Neural cell (in vitro differentiated cells): ENCODE data around the gene KRT37. TPM values are rescaled to one million over a fixed set of nuclear protein-coding genes. Genes with fewer than 3 reads are reported as not detected.

ENCODE experiments used
- H2AFZ ChIP-seq: fragments of 200-600, 300-800 bp; sonication (generic), shearing (Covaris generic); 2 replicates; pipeline ENCODE4 v1.6.0; 2014; ENCODE audit warnings: low read depth, mild to moderate bottlenecking, antibody characterized with exemption, low read length, moderate library complexity
- H3F3A ChIP-seq: fragments of 200-600 bp; shearing (Covaris generic); 2 replicates; pipeline ENCODE4 v1.6.1; 2016; ENCODE audit warnings: mild to moderate bottlenecking, moderate library complexity, mixed read lengths, antibody characterized with exemption, low read length; ENCODE audit not compliant: insufficient read depth, poor library complexity, severe bottlenecking
- H3K27ac ChIP-seq: fragments of 200-600, 300-800 bp; sonication (generic), shearing (Covaris generic); 2 replicates; pipeline ENCODE4 v1.5.1; 2014; ENCODE audit warnings: mild to moderate bottlenecking, low read length, moderate library complexity
- H3K27me3 ChIP-seq: fragments of 300-800, 200-600 bp; sonication (generic), shearing (Covaris generic); 2 replicates; pipeline ENCODE4 v1.6.0; 2014; ENCODE audit warnings: mild to moderate bottlenecking, low read depth, low read length, moderate library complexity; ENCODE audit not compliant: insufficient read depth
- H3K36me3 ChIP-seq: fragments of 300-800, 200-600 bp; sonication (generic), shearing (Covaris generic); 2 replicates; pipeline ENCODE4 v1.5.1; 2014; ENCODE audit warnings: mild to moderate bottlenecking, antibody characterized with exemption, low read length, moderate library complexity; ENCODE audit not compliant: insufficient read depth
- H3K4me2 ChIP-seq: fragments of 300-800, 200-600 bp; sonication (generic), shearing (Covaris generic); 2 replicates; pipeline ENCODE4 v1.6.0; 2014; ENCODE audit warnings: mild to moderate bottlenecking, low read length
- H3K4me3 ChIP-seq: fragments of 300-800, 200-600 bp; sonication (generic), shearing (Covaris generic); 2 replicates; pipeline ENCODE4 v1.5.1; 2014; ENCODE audit warnings: mild to moderate bottlenecking, low read length, moderate library complexity
- H3K79me2 ChIP-seq: fragments of 200-600 bp; shearing (Covaris generic); replicated peaks from 2 replicates; pipeline ENCODE4 v1.6.0; 2014; ENCODE audit warnings: mild to moderate bottlenecking, low read length, moderate library complexity; ENCODE audit not compliant: insufficient read depth
- H3K9ac ChIP-seq: fragments of 300-800, 200-600 bp; sonication (generic), shearing (Covaris generic); 2 replicates; pipeline ENCODE4 v1.6.1; 2016; ENCODE audit warnings: mild to moderate bottlenecking, low read length, mixed read lengths
- H3K9me2 ChIP-seq: fragments of 200-600 bp; shearing (Covaris generic); 2 replicates; pipeline ENCODE4 v1.6.1; 2016; ENCODE audit warnings: mild to moderate bottlenecking, low read length, mixed read lengths; ENCODE audit not compliant: insufficient read depth
- H3K9me3 ChIP-seq: fragments of 200-600, 300-800 bp; sonication (generic), shearing (Covaris generic); 2 replicates; pipeline ENCODE4 v1.6.1; 2016; ENCODE audit warnings: mild to moderate bottlenecking, mixed run types, low read length, moderate library complexity, mixed read lengths
- H4K20me1 ChIP-seq: fragments of 200-600 bp; shearing (Covaris generic); 2 replicates; pipeline ENCODE4 v1.6.1; 2016; ENCODE audit warnings: mild to moderate bottlenecking, mixed run types; ENCODE audit not compliant: insufficient read depth
- CTCF ChIP-seq: fragments of 450-650 bp; IDR thresholded peaks from 2 replicates; pipeline ENCODE4 v1.5.1; 2014; ENCODE audit warnings: antibody characterized with exemption, mild to moderate bottlenecking, moderate library complexity; ENCODE audit not compliant: poor library complexity, severe bottlenecking
- EP300 ChIP-seq: fragments of 450-650 bp; conservative IDR thresholded peaks from 2 replicates; pipeline ENCODE4 v1.6.1; 2014; ENCODE audit warnings: antibody characterized with exemption, mild to moderate bottlenecking, moderate library complexity; ENCODE audit not compliant: poor library complexity, severe bottlenecking
- EZH2 ChIP-seq: fragments of 200-600, 300-800 bp; shearing (Covaris generic), sonication (generic); IDR thresholded peaks from 2 replicates; pipeline ENCODE4 v1.6.1; 2014; ENCODE audit warnings: antibody characterized with exemption, low read length, borderline replicate concordance, mild to moderate bottlenecking; ENCODE audit not compliant: insufficient read depth, poor library complexity, severe bottlenecking
- MXI1 ChIP-seq: fragments of 450-650 bp; conservative IDR thresholded peaks from 2 replicates; pipeline ENCODE4 v1.6.1; 2014; ENCODE audit warnings: antibody characterized with exemption, mild to moderate bottlenecking; ENCODE audit not compliant: poor library complexity, severe bottlenecking
- POLR2AphosphoS5 ChIP-seq: IDR thresholded peaks from 2 replicates; pipeline ENCODE4 v1.6.1; 2012
- RAD21 ChIP-seq: fragments of 450-650 bp; conservative IDR thresholded peaks from 2 replicates; pipeline ENCODE4 v1.6.1; 2014; ENCODE audit warnings: antibody characterized with exemption, mild to moderate bottlenecking, moderate library complexity
- REST ChIP-seq: IDR thresholded peaks from 2 replicates; pipeline ENCODE4 v1.6.1; 2012; ENCODE audit warnings: borderline replicate concordance
- SMC3 ChIP-seq: fragments of 450-650 bp; conservative IDR thresholded peaks from 2 replicates; pipeline ENCODE4 v1.6.1; 2014; ENCODE audit warnings: antibody characterized with exemption, mild to moderate bottlenecking, moderate library complexity; ENCODE audit not compliant: poor library complexity
- TAF1 ChIP-seq: IDR thresholded peaks from 2 replicates; pipeline ENCODE4 v1.6.1; 2012; ENCODE audit warnings: low read depth
- polyA plus RNA-seq: library from polyadenylated mRNA; depleted of rRNA; stranded (reverse); fragments of >200 nt; gene quantifications from 2 replicates; pipeline ENCODE4 v1.2.3, GENCODE V29; 2014

KRT37 gene
- polyA plus RNA-seq, 1 donor from 2014 or later: not detected

GRCh38 chr17:41442739-41443138 is 18.4 kb upstream of the KRT37 start:
- H3K27ac ChIP-seq: no peak overlapping the region
- TF ChIP-seq CTCF (no peak), REST (no peak), EZH2 (no peak), TAF1 (no peak), RAD21 (no peak), POLR2AphosphoS5 (no peak), EP300 (no peak)
- H3K79me2 ChIP-seq: no peaks in the 10 kb centered on the region

GRCh38 chr17:41440531-41441033 is 16.2 kb upstream of the KRT37 start, which contains the start of gene KRT38:
KRT38 (minus strand) TSS chr17:41440983; CDS start chr17:41440921, 62 bp downstream.
- TF ChIP-seq POLR2AphosphoS5 (no peak), CTCF (no peak), RAD21 (no peak), EP300 (no peak), REST (no peak), EZH2 (no peak), SMC3 (no peak), MXI1 (no peak), TAF1 (no peak)
- H2AFZ ChIP-seq: no peak within 1 kb of the TSS

More at GRCh38 chr17:41442739-41443138, 18.4 kb upstream of the KRT37 start:
- Histone ChIP-seq H3K9me2 (no peaks in the 10 kb centered on the region), H3F3A (no peaks in the 10 kb centered on the region), H3K4me3 (no peak overlapping the region), H3K9me3 (no peaks in the 10 kb centered on the region), H4K20me1 (no peaks in the 10 kb centered on the region), H3K4me2 (no peak overlapping the region), H3K36me3 (no peaks in the 10 kb centered on the region), H2AFZ (no peak overlapping the region), H3K27me3 (no peaks in the 10 kb centered on the region), H3K9ac (no peak overlapping the region)

More at GRCh38 chr17:41440531-41441033, 16.2 kb upstream of the KRT37 start, which contains the start of gene KRT38:
- no peaks in the 10 kb centered on the region for H3K36me3 ChIP-seq
- H3K27ac ChIP-seq: no peak within 1 kb of the TSS
- H3K4me2 ChIP-seq: no peak within 1 kb of the TSS
- H3K27me3 ChIP-seq: no peaks in the 10 kb centered on the region
- no peaks in the 10 kb centered on the region for H4K20me1 ChIP-seq
- H3K79me2 ChIP-seq: no peaks in the 10 kb centered on the region
- no peak within 1 kb of the TSS for H3K9ac ChIP-seq
- H3K4me3 ChIP-seq: no peak within 1 kb of the TSS
- H3F3A ChIP-seq: no peaks in the 10 kb centered on the region
- H3K9me3 ChIP-seq: no peaks in the 10 kb centered on the region
- H3K9me2 ChIP-seq: no peaks in the 10 kb centered on the region
